HG02642 (cell line): ENCODE measurements around the gene TPPP.
"Not testable (repeated sequence)": the region's sequence is repeated elsewhere in the genome, so short reads cannot be mapped to it uniquely, and the experiment has no call there.

Experiments used
- ATAC-seq: cut with Tn5 transposase; IDR thresholded peaks from one replicate; pipeline ENCODE4 v1.9.1; 2021; ENCODE audit warnings: mild to moderate bottlenecking; ENCODE audit not compliant: unreplicated experiment, poor library complexity

The TPPP gene

DNA sequence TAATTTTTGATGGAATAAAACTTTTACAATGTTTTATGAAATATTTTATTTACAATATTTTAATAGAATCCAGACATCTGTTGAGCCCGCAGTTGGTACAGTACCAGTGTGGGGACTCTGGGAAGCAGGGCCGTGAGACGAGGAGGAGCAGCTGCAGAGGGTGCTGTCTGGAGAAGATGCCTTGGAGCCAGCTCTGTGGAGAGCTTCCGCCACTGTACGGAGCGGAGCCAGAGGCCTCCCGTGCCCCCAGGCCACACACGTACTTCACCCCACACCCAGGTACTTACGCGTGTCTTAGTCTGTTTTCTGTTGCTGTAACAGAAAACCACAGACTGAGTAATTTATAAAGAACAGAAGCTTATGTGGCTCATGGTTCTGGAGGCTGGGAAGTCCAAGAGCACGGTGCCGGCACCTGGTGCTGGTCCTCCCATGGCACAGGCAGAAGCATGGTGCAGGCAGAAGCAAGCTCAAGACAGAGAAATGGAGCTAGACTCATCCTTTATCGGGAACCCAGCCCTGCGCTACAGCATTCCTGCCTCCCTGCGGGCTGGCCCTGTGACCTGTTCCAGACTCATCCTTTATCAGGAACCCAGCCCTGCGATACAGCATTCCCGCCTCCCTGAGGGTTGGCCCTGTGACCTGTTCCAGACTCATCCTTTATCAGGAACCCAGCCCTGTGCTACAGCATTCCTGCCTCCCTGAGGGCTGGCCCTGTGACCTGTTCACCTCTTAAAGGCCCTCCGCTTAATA, 57.7 kb downstream of the TPPP start:
- no peak for ATAC-seq

DNA sequence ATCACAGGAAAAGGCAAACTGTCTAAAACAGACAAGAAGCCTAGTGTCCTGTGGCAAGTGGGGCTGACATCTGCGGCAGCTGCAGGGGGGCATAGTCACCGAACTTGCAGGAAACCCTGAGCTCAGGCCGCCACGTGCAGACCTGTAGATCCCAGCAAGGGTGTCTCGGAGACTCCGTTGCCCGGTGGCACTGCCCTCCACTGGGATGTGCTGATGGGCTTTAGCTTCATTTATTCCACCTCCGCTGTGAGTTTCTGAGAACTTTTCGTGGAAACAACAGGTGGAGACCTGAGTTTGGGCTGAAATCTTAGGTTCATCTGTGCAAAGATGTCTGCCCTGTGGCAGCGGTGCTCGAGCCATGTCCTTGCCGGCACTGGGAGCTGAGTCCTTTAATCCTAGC, 59.0 kb downstream of the TPPP start:
- ATAC-seq, result no peak

DNA sequence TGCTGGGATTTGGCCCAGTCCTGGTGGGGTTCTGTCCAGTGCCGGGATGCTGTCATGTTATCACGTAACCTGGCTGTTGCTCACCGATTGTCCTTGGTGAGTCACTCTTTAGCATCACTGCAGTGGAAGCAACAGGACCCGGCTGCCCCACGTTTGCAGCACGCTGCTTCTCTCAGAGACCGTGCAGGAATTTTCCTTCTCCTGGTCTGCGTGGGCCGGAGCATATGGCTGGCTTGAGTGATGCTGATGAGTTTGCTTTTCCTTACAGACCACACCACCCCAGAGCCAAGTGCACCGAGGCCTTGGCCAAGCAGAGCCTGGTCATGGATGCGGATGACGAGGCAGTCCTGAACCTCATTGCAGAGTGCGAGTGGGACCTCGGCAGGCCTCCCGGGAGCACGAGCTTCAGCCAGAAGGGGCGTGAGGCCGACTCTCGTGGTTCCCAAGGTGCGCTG, 59.6 kb downstream of the TPPP start:
- no peak for ATAC-seq

DNA sequence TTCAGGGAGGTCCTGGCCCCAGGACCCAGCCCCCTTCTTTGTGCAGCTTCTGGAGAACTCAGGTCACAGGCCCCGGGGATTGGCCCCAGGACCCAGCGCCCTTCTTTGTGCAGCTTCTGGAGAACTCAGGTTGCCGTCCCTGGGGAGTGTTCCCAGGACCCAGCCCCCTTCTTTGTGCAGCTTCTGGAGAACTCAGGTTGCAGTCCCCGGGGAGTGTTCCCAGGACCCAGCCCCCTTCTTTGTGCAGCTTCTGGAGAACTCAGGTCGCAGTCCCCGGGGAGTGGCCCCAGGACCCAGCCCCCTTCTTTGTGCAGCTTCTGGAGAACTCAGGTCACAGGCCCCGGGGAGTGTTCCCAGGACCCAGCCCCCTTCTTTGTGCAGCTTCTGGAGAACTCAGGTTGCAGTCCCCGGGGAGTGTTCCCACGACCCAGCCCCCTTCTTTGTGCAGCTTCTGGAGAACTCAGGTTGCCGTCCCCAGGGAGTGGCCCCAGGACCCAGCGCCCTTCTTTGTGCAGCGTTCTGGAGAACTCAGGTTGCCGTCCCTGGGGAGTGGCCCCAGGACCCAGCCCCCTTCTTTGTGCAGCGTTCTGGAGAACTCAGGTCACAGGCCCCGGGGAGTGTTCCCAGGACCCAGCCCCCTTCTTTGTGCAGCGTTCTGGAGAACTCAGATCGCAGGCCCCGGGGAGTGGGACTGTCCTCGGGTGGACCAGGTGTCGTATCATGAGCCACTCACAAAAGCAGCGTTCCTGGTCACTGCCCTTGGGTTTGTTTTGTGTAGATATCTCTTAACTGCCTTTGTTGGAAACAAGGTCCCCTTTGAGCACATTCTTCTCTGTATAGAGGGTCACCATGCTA, 64.6 kb downstream of the TPPP start:
- not testable (repeated sequence) for ATAC-seq

DNA sequence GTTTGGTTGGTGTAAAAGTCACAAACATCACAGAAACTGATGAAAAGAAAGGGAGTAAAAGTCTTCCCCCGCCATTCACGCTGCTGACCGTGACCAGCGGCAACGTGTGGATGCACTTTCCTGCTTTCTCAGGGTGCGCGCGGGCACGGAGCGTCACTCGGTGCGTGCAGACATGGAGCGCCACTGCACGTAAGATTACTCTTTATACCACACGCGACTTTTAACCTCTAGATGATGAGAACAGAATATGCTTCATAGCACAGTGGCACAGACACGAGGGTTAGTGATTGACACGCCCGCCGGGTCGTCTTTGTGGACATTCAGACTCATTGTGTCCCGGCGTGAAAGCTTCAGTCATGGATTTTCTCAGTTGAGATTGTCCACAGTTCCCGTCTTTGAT, 65.3 kb downstream of the TPPP start:
- ATAC-seq, result no peak

DNA sequence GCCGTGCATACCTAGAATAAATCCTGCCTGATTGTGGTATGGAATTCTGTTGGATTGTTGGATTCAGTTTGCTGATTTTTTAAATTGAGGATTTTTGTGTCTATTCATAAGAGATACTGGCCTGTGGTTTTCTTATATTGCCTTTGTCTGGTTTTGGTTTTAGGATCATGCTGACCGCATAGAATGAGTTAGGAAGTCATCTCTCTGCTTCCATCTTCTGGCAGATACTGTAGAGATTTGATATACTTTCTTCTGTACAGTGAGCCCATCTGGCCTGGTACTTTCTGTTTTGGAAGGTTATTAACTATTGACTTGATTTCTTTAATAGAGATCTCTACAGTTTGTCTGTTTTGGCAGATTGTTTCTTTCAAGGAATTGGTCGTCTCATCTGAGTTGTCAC, 66.3 kb downstream of the TPPP start:
- ATAC-seq, result no peak

DNA sequence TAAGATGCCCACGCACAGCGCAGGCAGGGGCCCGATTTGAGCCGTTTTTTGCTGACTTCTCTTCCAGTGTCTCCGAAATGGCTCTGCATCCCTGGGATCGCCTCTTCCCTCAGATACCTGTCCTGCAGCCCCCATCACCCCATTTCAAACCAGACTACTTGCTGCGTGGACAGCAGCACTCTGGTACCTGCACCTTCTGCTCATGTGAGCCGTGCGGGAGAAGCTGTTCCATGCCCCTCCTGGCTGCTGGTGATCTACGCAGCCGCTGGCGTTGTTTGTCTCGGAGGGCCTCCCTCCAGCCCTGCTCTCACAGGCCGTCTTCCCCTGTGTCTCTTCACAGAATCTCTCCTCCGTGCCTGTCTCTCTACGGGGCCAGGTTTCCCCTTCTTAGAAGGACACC, 67.6 kb downstream of the TPPP start:
- ATAC-seq, result no peak

DNA sequence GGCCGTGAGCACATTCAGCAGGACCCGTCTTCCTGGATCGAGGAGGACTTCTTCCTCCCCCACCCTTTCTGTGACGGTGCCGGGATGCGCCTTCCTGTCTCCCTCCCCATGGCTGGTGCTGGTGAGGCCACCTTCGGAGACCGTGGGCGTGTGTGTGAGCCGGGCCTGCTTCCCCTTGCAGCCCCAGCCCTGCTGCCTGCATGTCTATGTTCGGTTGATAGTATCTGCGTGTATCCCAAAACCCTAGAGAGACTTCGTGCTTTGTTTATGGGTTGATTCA, 68.3 kb downstream of the TPPP start:
- no peak for ATAC-seq

DNA sequence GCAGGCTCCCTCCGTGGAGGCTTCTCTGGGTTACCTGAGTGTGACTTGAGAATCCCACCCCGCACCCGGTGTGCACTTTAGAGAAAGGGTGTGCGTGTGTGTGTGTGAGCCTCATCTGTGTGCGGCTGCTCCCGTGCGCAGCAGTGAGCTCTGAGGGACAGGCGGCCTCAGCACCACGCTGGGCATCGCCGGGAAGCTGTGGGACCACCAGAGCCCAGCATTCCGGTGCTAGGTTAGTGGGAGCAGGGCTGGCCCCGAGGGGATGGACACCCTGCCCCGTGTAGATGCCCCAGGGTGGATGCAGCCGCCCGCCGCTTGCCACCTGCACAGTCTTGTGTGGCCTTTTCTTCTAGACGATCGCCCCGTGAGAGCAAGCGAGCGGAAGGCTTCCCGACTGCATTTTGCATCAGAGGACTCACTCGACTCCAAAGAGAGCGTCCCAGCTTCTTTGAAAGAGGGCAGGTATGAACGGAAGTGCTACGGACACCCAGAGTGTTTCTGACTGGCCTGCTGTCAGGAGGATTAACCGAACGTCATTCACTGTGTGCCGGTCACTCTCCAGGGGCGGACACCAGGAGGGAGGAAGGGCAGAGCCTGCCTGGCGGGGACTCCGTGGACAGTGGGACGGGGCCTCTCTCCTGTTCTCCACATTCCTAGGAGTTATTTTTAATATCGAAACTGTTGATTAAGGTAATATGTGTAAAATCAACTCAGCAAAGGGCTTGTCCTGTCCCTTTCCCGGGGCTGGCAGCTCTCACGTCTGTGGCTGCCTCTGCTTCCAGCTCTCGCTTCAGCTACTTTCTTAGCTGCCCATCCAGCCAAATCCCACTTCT, 68.8 kb downstream of the TPPP start:
- no peak for ATAC-seq

DNA sequence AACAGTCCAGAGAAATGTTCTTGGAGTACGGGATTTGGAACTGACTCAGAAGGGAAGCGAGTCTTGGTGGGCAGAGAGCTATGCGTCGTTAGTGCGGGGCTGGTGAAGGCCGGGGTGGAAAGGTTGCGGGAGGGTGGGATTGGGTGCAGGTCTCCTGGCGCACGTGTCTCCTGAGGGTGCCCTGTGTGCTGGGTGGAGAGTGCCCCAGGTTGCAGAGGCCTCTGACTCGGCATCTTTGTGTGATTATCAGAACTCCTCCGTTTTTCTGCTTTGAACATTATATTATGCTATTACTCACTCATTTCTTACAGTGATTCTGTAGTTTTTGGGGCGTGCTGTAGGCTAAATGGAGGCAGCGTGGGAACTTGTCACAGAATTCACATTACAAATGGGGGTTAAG, 69.6 kb downstream of the TPPP start:
- no peak for ATAC-seq

DNA sequence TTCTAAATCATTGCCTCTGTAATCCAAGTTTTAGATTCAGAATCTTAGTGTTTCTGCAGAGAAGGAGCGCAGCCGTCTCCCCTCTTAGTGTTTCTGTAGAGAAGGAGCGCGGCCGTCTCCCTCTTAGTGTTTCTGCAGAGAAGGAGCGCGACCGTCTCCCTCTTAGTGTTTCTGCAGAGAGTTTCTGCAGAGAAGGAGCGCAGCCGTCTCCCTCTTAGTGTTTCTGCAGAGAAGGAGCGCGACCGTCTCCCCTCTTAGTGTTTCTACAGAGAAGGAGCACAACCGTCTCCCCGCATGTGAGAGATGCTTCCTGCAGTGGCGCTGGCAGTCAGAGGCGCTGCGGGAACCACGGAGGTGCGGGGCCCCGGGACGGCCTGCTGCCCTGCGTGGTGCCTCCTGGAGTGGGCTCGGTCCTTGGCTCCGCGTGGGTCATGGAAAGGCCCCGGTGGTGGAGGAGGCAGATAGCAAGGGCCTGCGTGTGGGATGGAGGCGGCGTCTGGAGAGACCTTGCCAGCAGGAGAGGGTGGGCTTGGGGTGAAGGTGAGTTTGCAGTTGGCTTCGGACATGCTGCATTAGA, 70.1 kb downstream of the TPPP start:
- no peak for ATAC-seq

DNA sequence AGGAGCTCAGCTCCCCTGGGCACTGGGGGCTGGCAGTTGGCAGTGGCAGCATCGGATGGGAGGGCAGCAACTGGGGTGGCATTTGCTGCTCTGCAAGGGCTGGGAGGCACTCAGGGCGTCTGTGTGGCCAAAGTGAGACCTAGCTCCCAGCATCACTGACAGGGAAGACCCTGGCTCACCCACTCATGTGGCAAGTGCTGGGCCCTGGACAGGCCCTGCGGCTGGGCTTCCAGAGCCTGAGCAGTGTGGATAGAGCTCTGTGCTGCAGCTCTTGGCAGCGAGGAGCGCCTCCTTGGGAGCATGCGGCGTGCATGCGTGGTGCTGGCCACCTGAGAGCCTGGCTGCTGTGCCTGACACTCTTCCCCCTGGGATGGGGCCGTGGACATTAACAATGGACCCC, 70.8 kb downstream of the TPPP start:
- no peak for ATAC-seq

DNA sequence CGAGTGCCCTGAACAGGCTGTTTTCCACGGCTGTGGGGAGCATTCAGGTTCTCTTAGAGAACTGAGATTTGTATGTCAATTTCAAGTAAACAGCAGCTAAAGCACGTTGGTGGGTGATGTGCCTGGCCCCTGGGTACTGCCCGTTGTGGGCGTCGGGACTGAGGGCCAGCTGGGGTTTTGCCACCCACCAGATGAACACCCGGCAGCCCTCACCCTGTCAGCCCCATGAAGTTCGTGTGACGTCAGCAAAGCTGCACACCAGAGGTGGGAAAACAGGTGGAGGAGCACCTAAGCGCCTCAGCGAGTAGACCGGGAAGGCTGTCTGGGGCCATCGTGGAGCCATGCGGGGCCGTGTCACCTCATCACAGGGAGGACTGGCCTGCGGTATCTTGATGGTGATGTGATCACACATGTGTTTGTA, 71.8 kb downstream of the TPPP start:
- no peak for ATAC-seq

DNA sequence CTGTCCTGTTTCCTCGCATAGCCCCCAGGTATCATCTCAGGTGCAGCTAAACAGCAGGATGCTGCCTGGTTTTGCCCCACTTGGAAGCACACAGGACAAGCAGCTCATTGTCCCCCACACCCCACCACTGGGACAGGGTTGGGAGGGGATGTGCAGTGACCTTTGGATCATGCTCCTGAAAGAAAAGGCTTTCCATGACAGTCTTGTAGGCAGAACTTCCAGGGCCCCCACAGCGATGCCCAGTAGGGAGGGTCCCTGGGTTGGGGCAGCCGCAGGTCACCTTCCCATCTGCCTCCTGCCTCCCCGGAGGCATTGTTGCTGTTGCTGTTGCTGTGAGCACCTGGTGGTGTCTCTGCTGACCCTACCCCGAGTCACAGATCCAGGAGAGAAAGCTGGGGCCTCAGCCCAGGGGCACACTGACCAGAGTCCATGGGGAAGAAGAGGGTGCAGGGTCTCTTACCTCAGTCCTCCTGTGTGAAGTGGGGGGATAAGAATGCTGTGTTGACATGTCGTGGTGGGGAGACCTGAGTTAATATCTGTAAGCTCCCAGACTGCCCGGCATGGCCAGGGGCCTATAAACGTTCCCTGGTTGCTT, 72.5 kb downstream of the TPPP start:
- no peak for ATAC-seq

DNA sequence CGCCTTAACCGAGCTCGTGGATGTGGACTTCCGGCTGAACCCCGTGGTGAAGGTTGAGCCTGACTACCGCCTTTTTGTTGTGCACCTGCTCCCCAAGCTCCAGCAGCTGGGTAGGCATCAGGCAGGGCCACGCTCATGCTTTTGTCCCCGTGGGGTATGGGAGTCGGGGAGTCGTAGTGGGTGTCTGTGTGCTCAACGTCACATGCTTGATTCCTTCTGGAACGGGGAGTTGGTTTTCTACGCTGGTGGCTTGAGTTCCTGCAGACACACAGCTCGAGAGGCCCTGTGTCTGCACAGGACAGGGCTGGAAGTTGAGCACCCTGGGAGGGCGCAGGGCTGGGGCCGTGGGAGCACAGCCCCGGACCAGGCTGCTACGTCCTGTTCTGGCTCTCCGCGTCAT, 73.0 kb downstream of the TPPP start:
- no peak for ATAC-seq

DNA sequence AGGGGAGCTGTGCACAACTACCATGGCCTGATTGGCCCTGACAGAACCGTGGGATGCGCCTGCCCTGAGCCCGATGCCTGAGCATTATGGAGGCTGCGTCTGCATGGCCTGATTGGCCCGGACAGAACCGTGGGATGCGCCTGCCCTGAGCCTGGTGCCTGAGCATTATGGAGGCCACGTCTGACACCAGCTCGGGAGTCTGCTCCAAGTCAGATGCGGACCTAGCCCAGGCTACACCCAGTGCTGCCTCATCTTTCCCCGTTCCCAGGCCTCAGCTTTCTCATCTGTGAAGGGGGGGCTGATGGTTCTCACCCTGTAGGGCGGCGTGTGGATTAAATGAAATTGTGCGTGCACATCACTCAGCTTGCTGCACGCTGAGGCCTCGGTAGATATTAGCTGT, 73.7 kb downstream of the TPPP start:
- ATAC-seq, result no peak

DNA sequence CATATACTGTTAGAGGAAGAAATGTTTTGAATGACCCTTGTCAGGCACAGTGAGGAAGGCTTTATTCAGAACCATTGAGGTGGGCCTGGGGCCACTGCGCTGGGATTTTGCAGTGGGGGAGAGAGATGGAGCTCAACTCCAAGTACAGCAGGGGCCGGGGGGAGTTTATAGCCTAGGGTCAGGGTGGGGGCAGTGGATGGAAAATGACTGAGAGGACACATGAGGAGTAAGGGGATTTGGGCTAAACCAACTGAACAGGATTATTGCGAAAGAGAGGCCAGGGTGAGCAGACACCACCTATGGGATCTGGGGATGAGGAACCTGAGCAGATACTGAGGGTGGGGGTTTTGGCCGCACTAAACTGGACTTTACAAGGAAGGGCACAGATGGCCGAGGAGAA, 74.7 kb downstream of the TPPP start:
- ATAC-seq, result no peak

DNA sequence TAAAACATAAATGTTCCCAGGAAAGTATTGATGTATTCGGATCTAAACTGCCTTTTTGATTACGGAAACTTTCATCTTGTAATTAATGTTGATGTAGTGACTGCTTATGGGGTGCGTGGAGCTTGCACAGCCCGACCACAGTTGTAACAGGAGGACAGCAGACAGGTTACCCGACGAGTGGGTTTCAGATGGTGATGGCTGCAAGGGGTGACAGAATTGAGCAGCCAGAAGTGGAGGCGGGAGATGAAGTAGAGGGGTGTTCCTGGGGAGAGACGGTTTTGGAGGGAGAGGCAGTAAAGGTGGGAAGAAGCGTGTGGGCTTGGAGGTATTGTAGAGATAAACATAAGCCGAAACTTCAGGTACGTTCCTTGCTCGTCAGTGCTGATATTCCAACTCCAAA, 75.3 kb downstream of the TPPP start:
- no peak for ATAC-seq

DNA sequence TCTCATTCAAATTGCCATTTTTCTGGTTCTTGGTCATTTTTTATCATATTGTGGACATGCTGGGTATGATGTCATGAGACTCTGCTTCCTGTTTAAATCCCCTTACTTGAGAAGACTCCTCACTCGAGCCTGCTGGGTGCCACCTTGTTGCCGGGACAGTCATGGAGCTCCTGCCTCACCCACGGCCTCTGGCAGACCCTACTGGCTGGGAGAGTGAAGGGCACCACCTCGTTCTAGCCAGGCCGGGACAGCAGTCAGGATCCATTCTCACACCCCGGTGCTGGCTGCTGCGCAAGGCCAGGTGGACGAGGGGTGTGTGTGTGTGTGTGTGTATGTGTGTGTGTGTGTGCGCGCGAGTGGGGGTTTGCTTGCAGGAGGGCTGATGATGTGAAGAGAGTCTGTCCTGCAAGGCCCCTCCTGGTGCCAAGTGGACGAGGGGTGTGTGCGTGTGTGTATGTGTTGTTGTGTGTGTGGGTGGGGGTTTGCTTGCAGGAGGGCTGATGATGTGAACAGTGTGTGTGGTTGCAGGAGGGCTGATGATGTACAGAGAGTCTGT, 76.6 kb downstream of the TPPP start:
- no peak for ATAC-seq
